GM18907 (cell line): Measurements from ENCODE around the gene BCLAF1.
A peak's percentile ranks its signal among the peaks of the same experiment; 100 is the strongest.

Source experiments
- ATAC-seq: cut with Tn5 transposase; IDR thresholded peaks from one replicate; pipeline ENCODE4 v1.9.1; 2021; ENCODE audit warnings: mild to moderate bottlenecking, moderate library complexity; ENCODE audit not compliant: unreplicated experiment

BCLAF1 gene

GRCh38 chr6:136289579-136290409, at the start of gene BCLAF1:
TSS of gene BCLAF1 (minus strand) at chr6:136289846. CDS start at chr6:136279866, 9,980 bp downstream.
- ATAC-seq: peak; percentile 95

GRCh38 chr6:136338486-136338885, 48.8 kb upstream of the BCLAF1 start:
- no peak for ATAC-seq

- no peak for ATAC-seq
Measured at GRCh38 chr6:136337606-136338005, 48.0 kb upstream of the BCLAF1 start.

GRCh38 chr6:136337121-136337520, 47.5 kb upstream of the BCLAF1 start:
- ATAC-seq: no peak

- ATAC-seq: no peak
Measured at GRCh38 chr6:136335736-136336363, 46.2 kb upstream of the BCLAF1 start.

GRCh38 chr6:136334853-136335252, 45.2 kb upstream of the BCLAF1 start:
- ATAC-seq: no peak

- ATAC-seq: no peak
Measured at GRCh38 chr6:136334465-136334846, 44.8 kb upstream of the BCLAF1 start.

- ATAC-seq: no peak
Measured at GRCh38 chr6:136333824-136334464, 44.3 kb upstream of the BCLAF1 start.

GRCh38 chr6:136331461-136331860, 41.8 kb upstream of the BCLAF1 start:
- no peak for ATAC-seq

- no peak for ATAC-seq
Measured at GRCh38 chr6:136330634-136331033, 41.0 kb upstream of the BCLAF1 start.

- no peak for ATAC-seq
Measured at GRCh38 chr6:136326038-136326553, 36.5 kb upstream of the BCLAF1 start.

GRCh38 chr6:136324686-136325380, 35.2 kb upstream of the BCLAF1 start:
- no peak for ATAC-seq

GRCh38 chr6:136323431-136324112, 33.9 kb upstream of the BCLAF1 start:
- ATAC-seq: no peak

- no peak for ATAC-seq
Measured at GRCh38 chr6:136319732-136320131, 30.1 kb upstream of the BCLAF1 start.

- ATAC-seq: no peak
Measured at GRCh38 chr6:136318676-136319075, 29.0 kb upstream of the BCLAF1 start.

GRCh38 chr6:136317971-136318370, 28.3 kb upstream of the BCLAF1 start:
- ATAC-seq: no peak

- ATAC-seq: peak; percentile 67
Measured at GRCh38 chr6:136317021-136317694, 27.5 kb upstream of the BCLAF1 start.

- no peak for ATAC-seq
Measured at GRCh38 chr6:136315594-136315993, 25.9 kb upstream of the BCLAF1 start.

GRCh38 chr6:136312975-136313374, 23.3 kb upstream of the BCLAF1 start:
- no peak for ATAC-seq

GRCh38 chr6:136309729-136310311, 20.2 kb upstream of the BCLAF1 start:
- no peak for ATAC-seq
